ENCODE data around the gene SLC17A2. TPM values are rescaled to one million over a fixed set of nuclear protein-coding genes. Genes with fewer than 3 reads are reported as not detected.

SLC17A2 gene
- total RNA-seq, 4 donors from 2014 or later: not detected

DNA sequence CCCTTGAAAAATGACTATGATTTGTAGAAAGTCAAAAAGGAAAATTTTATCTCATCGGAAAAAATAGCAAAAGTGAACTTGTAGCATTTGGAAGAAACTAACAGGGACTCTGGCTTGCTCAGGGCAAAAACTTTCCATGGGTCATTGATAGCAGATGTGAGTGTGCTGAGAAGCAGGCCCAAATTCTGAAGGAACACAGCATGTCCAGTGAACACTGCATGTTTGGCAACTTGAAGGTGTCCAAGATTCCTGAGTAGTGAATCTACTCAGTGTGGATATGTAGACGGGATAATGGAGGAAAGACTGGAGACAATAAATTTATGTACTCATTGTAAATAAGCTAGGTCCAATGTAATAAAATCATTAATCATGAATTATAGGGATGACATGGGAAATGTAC, 8.2 kb downstream of the SLC17A2 start:
- TF ChIP-seq, protein P1, sequence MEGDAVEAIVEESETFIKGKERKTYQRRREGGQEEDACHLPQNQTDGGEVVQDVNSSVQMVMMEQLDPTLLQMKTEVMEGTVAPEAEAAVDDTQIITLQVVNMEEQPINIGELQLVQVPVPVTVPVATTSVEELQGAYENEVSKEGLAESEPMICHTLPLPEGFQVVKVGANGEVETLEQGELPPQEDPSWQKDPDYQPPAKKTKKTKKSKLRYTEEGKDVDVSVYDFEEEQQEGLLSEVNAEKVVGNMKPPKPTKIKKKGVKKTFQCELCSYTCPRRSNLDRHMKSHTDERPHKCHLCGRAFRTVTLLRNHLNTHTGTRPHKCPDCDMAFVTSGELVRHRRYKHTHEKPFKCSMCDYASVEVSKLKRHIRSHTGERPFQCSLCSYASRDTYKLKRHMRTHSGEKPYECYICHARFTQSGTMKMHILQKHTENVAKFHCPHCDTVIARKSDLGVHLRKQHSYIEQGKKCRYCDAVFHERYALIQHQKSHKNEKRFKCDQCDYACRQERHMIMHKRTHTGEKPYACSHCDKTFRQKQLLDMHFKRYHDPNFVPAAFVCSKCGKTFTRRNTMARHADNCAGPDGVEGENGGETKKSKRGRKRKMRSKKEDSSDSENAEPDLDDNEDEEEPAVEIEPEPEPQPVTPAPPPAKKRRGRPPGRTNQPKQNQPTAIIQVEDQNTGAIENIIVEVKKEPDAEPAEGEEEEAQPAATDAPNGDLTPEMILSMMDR (IDR thresholded peaks at IDR 0.05): no peak
- no peak for TF ChIP-seq POLR2AphosphoS5 (IDR thresholded peaks at IDR 0.05)
- no peak for TF ChIP-seq EP300 (IDR thresholded peaks at IDR 0.05; ENCODE audit: low read depth)
- no peak for TF ChIP-seq POLR2A (IDR thresholded peaks at IDR 0.05)
- in situ Hi-C loops (cut with MboI; ENCODE audit: low pct_ligation_motif_present in 1 of 4, low pct_unique_long_range_greater_than_20kb in 1 of 4, low sequenced_read_pairs in 3 of 4): no loop called here
- WGBS, 2 donors (ENCODE audit: low coverage in 1 of 2): 64 to 73% methylated on average over 2 of the region's 2 CpGs

DNA sequence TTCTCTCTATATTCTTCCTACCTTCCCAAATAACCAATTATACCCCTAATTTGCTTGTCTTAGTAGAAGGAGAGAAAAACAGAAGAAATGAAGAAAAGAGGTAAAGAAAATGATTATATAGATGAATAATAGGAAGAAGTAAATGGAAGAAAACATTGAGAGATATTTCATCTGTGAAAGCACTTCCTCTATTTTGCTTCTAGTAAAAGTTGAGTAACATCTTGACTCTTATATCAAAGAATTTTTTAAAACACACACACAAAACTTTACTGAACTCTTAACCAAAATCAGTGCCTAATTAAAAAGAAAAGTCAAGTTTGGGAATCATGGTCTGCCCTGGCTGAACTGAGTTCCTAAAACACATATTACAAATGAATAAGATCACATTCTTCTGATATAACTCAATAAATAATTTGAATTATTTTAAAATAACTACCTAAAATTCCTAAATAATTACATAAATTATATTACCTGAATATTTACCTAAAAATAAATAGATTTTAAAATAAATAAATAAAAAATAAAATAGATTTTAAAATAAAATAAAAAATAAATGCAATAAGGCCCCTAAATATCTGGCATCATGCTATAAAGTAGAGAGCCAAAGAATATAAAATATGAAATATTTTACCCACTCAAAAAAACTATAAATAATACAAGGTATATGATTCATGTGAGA, 8.8 kb downstream of the SLC17A2 start:
- in situ Hi-C loops (cut with MboI; ENCODE audit: low pct_ligation_motif_present in 1 of 4, low pct_unique_long_range_greater_than_20kb in 1 of 4, low sequenced_read_pairs in 3 of 4): no loop called here
- H3K9me3 ChIP-seq: no peaks in the 10 kb centered on the region

More for the DNA sequence above, 8.2 kb downstream of the SLC17A2 start:
- no peaks in the 10 kb centered on the region for H3K27me3 ChIP-seq
- H3K27ac ChIP-seq: no peak overlapping the region
- no peaks in the 10 kb centered on the region for H3K4me1 ChIP-seq
- H3K4me3 ChIP-seq: no peak overlapping the region
- intact Hi-C loops (cut with DNase I; ENCODE audit: low total_unique reads): no loop called here
- H3K9me3 ChIP-seq: no peaks in the 10 kb centered on the region
- no peaks in the 10 kb centered on the region for H3K36me3 ChIP-seq
- DNase-seq: no peak

DNA sequence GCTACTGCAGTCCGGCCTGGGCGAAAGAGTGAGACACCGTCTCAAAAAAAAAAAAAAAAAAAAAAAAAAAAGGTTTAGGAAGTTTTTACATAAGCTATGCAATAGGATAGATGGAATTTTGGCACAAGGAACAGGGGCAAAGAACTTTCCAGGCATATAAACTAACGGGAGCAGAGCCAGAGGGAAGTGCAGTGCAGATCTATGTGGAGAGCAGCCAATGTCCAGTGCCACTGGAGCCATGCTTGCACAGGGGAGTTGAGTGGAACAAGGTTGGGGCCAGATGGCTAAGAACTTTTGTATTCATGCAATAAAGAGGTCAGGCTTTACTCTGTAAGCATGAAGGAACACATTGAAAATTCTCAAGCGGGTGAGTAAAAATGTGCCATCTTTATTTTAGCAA, 10.8 kb downstream of the SLC17A2 start:
- Histone ChIP-seq H3K36me3 (no peaks in the 10 kb centered on the region), H3K4me1 (no peaks in the 10 kb centered on the region), H3K4me3 (no peak overlapping the region), H3K27ac (no peak overlapping the region), H3K9me3 (no peaks in the 10 kb centered on the region), H3K27me3 (no peaks in the 10 kb centered on the region)
- in situ Hi-C loops (cut with MboI; ENCODE audit: low pct_ligation_motif_present in 1 of 4, low pct_unique_long_range_greater_than_20kb in 1 of 4, low sequenced_read_pairs in 3 of 4): no loop called here
- intact Hi-C loops (cut with DNase I; ENCODE audit: low total_unique reads): no loop called here
- DNase-seq: no peak
- WGBS, 2 donors (ENCODE audit: low coverage in 1 of 2): 88 to 92% methylated on average over 4 to 5 of the region's 5 CpGs
- TF ChIP-seq EP300 (IDR thresholded peaks at IDR 0.05; ENCODE audit: low read depth) (no peak), POLR2A (IDR thresholded peaks at IDR 0.05) (no peak), POLR2AphosphoS5 (IDR thresholded peaks at IDR 0.05) (no peak)
- TF ChIP-seq, protein P1 (IDR thresholded peaks at IDR 0.05): no peak

More for the DNA sequence above, 8.8 kb downstream of the SLC17A2 start:
- Histone ChIP-seq H3K27ac (no peak overlapping the region), H3K4me1 (no peaks in the 10 kb centered on the region), H3K4me3 (no peak overlapping the region), H3K27me3 (no peaks in the 10 kb centered on the region), H3K36me3 (no peaks in the 10 kb centered on the region)
- DNase-seq: no peak
- TF ChIP-seq POLR2AphosphoS5 (IDR thresholded peaks at IDR 0.05) (no peak), EP300 (IDR thresholded peaks at IDR 0.05; ENCODE audit: low read depth) (no peak), POLR2A (IDR thresholded peaks at IDR 0.05) (no peak)
- TF ChIP-seq, protein P1 (IDR thresholded peaks at IDR 0.05): no peak
- intact Hi-C loops (cut with DNase I; ENCODE audit: low total_unique reads): no loop called here

DNA sequence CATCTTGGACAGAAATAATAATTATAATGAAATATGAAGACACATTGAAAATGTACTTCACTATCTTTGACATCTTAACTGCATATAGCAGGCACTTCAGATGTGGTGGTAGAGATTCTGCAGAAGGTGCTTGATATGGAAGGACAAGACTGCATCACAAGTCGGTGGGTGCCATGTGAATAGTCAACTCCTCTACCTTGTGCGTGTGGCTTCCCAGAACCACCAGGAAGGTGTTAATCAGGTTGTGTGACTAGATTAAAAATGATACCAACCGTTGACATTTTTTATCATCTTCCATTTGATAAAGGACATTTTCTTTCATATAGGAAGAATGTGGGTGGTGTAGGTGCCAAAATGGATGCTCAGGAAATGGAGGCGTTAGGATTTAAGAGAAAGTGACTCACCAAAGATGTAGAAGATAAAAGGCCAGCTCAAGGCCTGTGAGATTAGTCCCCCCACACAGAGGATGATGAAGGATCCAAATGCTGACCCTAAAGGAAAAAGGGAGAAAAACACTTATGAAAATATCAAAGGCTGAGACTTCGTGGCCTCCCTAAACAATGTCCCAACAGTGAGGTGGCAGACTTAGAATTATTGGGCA, 12.3 kb downstream of the SLC17A2 start:
- H3K27me3 ChIP-seq: no peaks in the 10 kb centered on the region
- H3K36me3 ChIP-seq: no peaks in the 10 kb centered on the region
- intact Hi-C loops (cut with DNase I; ENCODE audit: low total_unique reads): no loop called here
- H3K4me1 ChIP-seq: no peaks in the 10 kb centered on the region
- in situ Hi-C loops (cut with MboI; ENCODE audit: low pct_ligation_motif_present in 1 of 4, low pct_unique_long_range_greater_than_20kb in 1 of 4, low sequenced_read_pairs in 3 of 4): no loop called here
- TF ChIP-seq EP300 (IDR thresholded peaks at IDR 0.05; ENCODE audit: low read depth) (no peak), POLR2A (IDR thresholded peaks at IDR 0.05) (no peak), POLR2AphosphoS5 (IDR thresholded peaks at IDR 0.05) (no peak)
- TF ChIP-seq, protein P1 (IDR thresholded peaks at IDR 0.05): no peak
- 84 to 87% methylated on average over 4 to 5 of the region's 5 CpGs for WGBS, 2 donors (ENCODE audit: low coverage in 1 of 2)
- DNase-seq: no peak
- H3K9me3 ChIP-seq: no peaks in the 10 kb centered on the region
- no peak overlapping the region for H3K27ac ChIP-seq
- H3K4me3 ChIP-seq: no peak overlapping the region
